8988T (cell line): ENCODE data around the gene PLEK.
"Not testable (repeated sequence)": the region's sequence is repeated elsewhere in the genome, so short reads cannot be mapped to it uniquely, and the experiment has no call there.

Source experiments
- DNase-seq: peaks from one replicate; pipeline ENCODE4 v3.0.0; 2011

Gene PLEK

DNA sequence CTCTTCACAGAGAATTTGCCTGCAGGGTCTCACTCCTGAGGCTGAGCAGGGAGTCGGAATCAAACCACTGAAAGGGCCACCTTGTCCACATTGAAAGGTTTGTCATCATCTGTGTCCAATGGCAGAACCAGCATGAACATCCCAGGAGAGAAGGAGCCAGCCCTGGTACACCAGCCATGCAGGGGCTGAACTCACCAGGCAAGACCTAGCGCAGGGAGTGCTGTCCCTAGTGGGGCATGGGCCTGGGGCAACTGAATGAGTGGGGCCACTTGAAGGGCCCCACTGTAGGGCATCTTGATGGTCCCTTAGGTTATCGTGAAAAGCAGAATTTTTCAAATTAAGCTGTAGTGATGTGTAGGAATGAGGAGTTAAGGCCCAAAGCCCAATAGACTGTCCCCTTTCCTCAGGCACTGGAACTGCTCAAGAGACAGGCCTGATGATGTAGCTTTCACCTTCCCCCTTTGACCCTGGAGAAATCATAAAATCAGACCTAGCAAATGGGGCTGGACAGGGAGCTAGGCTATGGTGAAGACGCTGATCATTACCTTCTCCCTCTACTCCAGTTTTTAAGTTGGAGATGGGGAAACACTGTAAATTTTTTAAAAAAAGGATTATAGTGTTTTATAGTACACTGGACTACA, 8.4 kb upstream of the PLEK start:
- DNase-seq: no peak

DNA sequence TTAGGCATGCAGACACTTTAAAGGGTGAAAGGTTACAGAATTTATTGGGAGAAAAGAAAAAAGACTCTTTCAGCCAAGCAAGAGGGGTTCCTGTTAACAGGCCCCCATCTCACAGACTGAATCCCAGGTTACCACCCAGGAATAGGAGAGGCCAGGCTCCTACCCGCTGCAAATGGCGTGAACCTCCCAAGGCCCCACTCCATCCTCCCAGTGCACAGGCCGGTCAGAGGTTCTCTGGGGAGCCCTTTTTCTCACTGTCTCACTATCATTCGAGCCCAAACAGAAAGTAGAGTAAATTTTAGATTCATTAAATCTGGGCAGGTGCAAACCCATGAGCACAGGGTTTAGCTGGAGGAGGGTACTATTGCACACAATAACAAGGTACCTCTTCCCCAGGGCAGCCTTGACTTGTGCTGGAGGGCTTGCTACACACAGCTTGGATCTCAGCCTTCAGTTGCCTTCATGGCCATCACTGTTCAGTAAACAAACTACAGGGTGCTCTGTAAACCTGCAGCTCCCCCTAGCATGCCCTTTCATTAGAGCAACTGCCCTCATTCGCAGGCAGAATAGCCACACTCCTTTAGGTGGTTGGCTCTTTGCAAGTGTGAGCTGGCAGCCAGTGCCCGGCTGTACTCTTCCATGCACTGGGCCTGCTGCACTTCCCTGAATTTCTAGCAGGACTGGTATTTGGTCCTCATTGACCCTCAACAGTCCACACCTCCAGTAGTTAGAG, 7.3 kb upstream of the PLEK start:
- peak; percentile 21 for DNase-seq

DNA sequence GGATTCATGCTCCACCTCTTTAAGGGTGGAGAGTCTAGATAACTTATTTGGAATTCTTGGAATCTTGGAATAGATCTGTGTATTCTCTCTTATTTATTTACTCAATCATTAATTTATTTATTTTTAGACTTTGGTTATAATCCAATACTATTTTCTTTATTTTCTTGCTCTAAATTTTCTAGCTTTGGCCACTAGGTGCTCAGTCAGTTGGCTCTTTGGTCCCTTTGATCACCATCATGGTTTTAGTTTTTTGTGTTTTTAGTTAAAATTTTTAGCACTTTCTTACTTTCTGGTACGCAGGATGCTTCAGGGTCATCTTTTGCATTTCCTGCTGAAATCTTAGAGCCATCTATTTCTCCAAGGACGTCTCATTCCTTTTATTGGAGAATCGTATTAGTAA, 5.2 kb upstream of the PLEK start:
- no peak for DNase-seq

DNA sequence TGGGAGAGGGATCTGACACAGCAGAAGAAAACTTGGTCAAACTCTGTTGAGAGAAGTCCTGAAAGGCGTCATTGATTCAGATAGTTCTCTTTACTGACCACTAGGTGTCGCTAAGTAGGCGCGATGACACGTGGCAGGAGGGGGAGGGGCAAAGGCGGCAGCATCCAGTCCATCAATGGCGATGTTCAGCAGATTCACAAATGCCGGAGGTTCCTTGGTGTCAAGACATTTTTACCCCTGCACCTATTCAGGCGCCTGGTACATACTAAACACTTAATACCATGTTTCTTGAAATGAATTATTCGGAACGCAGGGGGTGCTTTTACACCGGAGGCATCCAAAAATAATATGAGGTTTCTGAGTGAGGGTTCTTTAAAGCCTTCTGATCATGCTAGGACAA, 3.0 kb upstream of the PLEK start:
- DNase-seq: peak; percentile 15

DNA sequence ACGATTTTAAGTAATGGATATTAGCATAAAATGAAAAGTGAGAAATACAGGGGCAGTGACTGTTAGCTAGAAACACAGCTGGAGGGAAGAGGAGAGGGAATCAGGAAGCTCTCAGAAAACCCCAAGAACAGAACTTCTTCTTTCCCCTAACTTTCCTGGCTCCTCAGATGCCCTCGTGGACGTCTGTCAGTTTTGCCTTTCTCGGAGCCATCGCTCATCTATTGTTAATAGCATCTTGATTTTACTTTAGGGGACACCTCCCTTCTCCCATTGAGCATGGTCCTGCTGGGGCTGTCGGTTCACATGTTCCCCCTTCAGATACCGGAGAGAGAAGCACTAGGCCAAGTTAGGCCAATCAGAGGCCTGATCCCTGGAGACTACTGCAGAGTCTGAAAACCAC, 2.3 kb upstream of the PLEK start:
- DNase-seq: no peak

DNA sequence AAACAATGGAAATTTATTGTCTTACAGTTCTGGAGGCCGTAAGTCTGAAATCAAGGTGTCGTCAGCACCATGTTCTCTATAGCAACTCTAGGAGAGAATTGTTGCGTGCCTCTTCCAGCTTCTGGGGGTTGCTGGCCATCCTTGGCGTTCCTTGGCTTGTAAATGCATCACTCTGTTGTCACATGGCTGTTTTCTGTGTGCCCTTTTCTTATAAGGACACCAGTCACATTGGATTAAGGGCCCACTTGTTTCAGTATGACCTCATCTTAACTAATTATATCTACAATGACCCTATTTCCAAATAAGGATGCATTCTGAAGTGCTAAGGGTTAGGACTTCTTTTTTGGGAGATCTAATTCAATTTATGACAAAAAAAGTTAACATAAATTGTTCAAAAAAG, 1.4 kb upstream of the PLEK start:
- no peak for DNase-seq

DNA sequence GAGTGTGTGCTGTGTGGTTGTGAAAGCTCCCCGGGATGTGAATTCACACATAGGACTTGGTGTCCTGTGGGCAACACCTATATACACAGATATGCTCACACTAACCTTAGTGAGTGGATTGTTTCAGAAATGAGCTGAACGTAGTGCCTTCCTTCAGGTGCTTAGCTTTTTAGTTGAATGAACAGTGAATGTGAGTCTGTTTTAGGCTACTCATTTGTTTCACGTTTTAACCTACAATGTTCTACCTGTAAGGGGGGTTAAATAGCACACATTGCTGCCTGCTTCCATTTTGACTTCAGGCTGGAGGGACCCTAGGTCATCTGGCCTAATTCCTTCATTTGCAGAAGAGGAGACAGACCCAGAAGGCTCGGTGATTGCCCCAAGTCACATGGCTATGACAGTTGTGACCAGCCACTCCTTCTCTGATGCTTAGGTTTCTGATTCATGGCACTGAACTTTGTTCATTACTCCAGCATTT, 1.0 kb downstream of the PLEK start:
- DNase-seq: no peak

DNA sequence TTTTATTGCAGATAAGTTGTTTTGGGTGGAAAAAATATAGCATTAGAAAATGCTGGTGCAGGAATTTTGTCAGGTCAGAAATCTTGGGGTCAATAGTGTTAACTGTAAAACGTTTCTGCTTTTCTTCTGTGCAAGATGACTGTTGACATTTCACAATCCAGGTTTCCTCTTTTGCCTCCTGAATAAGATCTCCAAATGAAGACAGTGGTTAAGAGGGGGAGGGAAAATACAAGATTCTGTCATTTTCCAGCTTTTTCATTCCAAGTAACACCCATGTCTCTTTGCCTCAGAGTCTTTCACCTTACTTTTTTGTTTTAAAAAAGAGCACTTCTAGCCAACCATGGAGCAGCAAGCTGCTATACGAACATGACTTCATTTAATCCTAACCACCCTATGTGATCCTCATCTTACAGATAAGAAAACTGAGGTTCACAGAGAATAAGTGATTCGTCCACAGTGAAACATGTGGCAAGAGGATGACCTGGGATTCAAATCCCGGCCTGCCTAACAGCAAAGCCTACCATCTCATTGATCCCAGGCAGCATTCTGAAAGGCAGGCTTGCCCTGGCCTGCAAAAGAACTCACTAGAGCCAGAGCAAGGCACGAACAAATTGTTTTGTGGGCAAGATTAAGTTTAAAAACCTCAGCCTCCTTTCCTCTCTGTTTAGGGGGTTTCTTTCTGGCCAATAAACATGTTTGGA, 3.0 kb downstream of the PLEK start:
- no peak for DNase-seq

DNA sequence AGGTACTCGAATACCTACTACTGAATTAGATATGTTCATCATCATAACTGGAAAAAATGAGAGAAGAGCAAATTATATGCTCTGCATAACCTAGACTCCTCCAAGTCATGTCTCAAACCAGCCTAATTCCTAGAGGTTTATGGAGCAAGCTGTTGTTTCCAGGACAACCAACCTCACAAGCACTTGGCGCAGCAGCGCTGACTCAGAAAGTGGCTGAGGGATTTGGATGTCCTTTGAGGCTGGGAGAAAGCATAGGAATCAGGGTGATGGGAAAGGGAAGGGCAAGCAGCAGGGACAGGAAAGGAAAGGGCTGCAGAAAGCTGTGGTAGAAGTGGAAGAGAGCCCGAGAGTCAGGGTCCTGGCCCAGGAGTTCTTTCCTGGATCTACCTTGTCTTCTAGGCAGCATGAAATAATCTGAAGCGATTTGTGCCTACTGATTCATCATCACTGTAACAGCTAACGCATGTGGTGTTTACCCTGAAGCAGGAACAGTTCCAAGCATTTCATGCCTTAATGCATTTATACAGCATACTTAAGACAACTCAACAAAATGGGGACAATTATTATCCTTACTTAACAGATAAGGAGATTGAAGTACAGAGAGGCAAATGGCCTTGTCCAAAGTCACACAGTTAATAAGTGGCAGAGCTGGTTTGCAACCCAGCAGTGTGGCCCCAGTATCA, 3.7 kb downstream of the PLEK start:
- DNase-seq: no peak

DNA sequence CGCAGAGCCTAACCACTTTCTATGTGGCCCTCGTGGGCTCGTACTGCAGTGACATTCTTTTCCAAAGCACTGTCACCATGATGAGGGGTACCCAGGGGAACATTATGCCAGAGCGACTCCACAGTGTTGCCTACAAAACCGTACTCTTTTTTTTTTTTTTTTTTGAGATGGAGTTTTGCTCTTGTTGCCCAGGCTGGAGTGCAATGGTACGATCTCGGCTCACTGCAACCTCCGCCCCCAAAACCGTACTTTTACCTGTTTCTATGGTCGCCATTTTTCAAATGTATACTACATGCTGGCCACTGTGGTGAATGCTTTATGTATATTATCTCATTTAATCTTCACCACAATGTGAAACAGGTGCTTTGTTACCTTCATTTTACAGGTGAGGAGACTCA, 4.3 kb downstream of the PLEK start:
- DNase-seq: no peak

DNA sequence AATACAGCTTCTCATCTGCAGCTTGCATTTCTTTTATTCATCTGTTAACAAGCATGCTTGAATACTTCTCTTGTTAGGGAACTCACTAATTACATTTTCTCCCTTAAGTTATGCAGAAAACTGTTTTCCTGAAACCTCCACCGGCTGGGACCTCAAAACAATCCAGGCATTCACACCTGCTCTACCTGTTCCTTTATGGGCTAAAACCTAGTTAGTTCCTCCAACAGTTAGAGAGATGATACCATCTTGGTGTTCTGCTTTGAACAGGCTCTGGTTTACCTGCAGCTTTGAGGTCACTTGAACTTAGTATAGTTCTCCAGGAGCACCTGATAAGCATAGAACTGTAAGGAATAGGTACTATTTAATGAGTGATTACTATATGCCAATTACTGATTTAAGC, 6.1 kb downstream of the PLEK start:
- no peak for DNase-seq

DNA sequence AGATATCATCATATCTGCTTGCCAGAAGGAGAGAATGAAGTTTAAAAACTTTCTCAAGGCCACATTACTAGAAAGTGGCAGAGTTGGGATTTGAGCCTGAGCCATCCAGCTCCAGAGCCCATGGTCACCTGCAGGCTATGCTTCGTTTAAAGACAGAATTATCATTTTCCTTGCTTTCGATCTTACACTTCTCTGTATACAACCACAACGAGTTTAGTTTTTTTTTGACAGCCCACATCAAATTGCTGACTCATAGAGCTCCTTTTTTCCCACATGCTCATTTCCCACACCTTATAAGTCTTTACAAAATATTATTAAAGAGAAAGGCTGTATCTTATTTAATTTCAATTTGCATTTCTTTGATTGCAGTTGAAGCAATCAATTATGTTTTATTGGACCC, 6.5 kb downstream of the PLEK start:
- no peak for DNase-seq

DNA sequence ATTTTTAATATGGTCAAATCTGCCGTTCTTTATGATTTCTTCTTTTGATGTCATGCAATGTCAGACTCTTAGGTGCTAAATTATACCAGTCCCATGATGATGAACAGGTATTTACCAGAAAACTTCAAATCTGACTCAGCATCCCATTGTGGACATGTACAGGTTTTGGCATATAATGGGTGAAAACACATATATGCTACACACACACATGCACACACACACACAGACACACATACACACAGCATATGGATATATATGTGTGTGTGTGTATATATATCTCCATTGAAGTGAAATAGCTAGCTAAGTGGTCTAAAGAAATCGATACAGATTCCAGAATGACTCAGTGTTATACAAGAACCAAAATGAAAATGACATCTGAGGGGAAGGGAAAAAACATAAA, 7.4 kb downstream of the PLEK start:
- no peak for DNase-seq

DNA sequence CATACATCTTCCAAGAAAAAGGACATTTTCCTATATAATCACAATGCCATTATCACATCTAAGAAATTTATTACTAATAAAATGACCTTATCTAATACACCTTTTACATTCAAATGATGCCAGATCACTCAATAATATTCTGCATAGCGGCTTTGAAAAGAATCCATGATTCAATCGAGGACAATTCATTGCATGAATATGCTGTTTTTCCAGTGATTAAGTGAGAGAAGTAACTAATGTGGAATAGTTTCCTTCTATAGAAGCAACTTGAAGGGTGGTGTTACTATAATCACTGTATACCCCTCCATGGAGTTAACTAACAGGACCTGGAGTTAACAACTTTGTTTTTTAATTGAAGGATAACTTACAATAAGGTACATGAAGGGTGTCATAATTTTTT, 9.1 kb downstream of the PLEK start:
- DNase-seq: no peak

DNA sequence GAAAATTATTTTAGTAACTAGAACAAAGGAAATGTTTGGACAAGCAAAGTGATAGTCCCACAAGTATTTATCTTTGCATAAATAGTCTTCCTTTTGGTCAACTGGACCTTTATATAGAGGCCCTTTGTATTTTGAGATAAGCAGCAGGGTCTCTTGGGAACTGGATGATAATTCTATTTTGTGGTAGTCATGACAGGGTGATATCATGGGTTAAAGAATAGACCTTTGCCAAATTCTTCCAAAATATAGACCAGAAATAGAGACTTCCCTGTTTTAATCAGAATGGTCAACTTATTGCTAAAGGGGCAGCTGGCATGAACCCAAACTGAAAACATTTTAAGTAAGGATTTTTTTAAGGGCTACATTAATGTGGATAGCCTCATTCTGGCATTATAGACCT, 10.5 kb downstream of the PLEK start:
- DNase-seq: no peak

DNA sequence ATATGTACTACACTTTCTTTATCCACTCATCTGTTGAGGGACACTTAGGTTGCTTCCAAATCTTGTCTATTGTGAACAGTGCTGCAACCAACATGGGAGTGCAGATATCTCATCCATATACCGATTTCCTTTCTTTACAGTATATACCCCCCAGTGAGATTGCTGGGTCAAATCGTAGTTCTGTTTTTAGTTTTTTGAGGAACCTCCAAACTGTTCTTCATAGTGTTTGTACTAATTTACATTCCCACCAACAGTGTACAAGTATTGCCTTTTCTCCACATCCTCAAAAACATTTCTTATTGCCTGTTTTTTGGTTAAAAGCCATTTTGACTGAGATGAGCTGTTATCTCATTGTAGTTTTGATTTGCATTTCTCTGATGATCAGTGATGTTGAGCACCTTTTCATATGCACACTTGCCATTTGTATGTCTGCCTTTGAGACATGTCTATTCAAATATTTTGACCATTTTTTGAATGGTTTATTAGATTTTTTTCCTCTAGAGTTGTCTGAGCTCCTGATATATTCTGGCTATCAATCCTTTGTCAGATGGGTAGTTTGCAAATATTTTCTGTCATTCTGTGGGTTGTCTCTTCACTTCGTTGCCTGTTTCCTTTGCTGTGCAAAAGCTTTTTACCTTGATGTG, 12.2 kb downstream of the PLEK start:
- DNase-seq: no peak

DNA sequence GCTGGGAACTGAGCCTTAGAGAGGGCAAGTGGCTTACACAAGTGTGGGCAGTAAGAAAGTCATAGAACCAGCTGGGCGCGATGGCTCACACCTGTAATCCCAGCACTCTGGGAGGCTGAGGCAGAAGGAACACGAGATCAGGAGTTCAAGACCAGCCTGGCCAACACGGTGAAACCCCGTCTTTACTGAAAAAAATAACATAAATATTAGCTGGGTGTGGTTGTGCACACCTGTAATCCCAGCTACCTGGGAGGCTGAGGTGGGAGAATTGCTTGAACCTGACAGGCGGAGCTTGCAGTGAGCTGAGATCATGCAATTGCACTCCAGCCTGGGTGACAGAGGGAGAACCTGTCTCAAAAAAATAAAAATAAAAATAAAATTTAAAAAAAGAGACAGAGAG, 13.7 kb downstream of the PLEK start:
- DNase-seq: not testable (repeated sequence)

DNA sequence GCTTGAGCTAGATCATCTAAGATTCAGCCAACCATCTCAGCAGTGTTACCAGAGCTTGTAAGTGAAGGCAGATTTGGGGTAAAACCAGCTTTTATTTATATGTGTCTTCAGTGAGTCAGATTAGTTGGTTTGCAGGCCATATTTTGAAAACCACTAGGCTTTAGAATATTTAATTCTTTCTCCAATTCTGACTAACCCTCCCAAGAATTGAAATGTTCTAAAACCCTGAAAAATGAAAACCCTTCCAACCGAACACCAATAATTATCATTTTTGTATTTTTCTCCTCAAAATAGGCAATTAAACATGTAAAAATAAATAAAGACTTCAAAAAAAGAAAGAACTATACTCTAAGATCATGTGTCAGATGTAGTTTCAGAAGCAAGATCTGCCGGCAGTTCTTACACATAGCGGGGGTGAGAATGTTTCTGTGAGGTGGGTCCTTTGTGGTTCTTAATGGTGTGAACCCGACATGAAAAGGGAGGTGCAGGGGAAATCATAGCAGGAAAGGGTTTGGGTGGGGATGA, 14.2 kb downstream of the PLEK start:
- no peak for DNase-seq

DNA sequence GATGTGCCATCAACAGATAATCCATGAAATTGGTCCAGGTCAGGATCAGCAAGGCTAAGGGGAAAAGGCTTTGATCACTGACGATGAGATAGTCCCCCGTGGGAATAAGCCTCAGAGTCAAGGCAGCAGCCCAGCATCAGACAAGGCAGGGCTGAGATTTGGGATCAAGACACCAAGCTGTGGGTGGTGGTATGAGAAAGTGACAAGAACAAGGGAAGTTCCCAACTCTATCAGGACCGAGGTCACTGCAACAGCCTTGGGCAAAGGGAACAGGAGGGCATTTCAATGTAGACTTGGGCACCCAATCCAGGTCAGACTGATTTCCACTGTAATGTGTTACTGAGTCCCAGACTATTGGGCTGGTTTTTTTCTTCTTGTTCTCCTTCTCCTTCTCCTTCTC, 18.7 kb downstream of the PLEK start:
- DNase-seq: no peak

DNA sequence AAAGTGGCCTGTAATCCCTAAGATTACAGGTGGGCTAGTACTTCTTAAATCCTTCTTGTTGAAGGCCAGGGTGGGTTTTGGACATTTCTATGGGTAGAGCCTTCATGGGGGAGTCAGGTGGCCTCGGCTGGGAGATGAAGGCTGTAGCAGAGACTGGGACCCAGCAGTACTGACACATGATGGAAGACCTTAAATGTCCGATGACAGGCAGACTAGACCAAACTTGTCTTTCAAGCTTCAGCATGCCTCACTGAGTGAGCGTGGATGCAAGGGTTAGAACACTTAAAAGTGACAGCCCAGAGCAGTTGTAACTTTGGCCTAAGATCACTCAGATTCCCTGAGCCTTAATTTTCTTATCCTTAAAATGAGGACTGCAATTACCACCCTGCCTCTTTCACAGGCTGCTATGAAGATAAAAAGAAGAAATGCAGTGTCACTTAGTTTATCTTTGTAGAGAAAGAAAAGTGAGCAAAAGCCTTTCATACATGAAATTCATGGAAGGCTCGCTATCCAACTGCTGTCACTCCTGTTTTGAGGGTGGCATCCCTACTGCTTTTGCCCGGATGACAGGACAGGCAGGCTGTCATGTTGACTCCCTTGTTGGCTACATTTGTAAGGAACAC, 19.5 kb downstream of the PLEK start:
- no peak for DNase-seq

DNA sequence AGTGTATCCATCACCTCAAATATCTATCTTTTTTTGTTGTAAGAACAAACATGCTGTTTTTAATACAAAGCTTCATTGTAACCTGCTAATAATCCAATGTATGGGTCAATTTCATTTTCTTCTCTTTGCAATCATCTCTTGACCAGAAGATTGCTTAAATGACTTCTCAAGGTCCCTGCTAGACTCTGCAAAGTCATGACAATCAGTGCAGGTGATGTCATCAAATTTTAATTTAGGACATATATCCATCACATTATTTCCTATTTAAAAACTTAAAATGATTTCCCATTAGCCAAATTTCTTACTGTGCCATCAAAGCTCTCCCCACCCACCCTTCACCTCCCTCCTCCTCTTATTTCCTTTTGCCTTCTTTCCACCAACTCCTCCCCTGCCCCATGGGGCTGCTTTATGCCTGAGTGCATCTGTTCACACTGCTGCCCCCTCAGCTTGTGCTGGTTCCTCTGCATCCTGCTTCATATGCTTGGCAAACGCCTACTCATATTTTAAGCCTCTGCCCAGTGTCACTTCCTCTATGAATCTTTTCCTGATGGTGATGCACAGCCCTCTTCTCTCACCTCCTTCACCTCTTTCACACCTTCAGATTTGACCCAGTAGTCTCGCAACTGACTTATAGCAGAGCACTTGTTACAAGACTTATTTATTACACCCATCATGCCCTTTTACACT, 20.3 kb downstream of the PLEK start:
- no peak for DNase-seq

DNA sequence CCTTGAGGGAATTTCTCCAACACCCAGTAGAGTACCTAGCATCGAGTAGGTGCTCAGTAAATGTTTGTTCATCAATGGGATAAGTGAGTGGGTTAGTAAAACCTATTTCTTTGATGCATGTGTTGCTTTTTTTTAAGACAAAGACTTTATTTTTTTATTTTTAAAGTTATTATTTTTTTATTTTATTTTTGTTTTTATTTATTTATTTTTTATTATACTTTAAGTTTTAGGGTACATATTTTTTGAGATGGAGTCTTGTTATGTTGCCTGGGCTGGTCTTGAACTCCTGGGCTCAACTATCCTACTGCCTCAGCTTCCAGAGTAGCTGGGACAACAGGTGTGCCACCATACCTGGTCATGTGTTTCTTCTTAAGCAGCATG, 20.8 kb downstream of the PLEK start:
- no peak for DNase-seq
